Erythroblast (primary cell): ENCODE data around the gene SLC35A4.

Source experiments
- GATA1 ChIP-seq: IDR thresholded peaks from 2 replicates; pipeline ENCODE4 v1.6.1; 2011; ENCODE audit warnings: low read depth, mild to moderate bottlenecking, control low read depth, low read length, moderate library complexity
- POLR2A ChIP-seq: IDR thresholded peaks from 2 replicates; pipeline ENCODE4 v1.6.1; 2011; ENCODE audit warnings: mild to moderate bottlenecking, low read length

- no peak for TF ChIP-seq POLR2A
- no peak for TF ChIP-seq GATA1
Measured at GRCh38 chr5:140524003-140524402, 40.6 kb upstream of the SLC35A4 start.
